Coronary artery (tissue), 2 donors: Measurements from ENCODE around the gene SETD1B.

ENCODE experiments used
- DNase-seq: peaks from one replicate; pipeline ENCODE4 v3.0.0-alpha.2; 2017; ENCODE audit warnings: low spot score
- H3K27ac ChIP-seq, 2 donors: fragments of 200-600 bp; sonication (generic); one replicate each; pipeline ENCODE4 v1.5.1; 2016 to 2019
- H3K4me3 ChIP-seq: fragments of 200-600 bp; sonication (generic); 2 replicates; pipeline ENCODE4 v1.5.1; 2016; ENCODE audit warnings: mild to moderate bottlenecking, moderate library complexity
- CTCF ChIP-seq: fragments of 200-600 bp; sonication (generic); IDR thresholded peaks from one replicate; pipeline ENCODE4 v1.5.1; 2019; ENCODE audit warnings: antibody characterized with exemption

SETD1B gene

GRCh38 chr12:121796855-121797751 lies 6.7 kb upstream of the SETD1B start:
- peak overlapping the region; percentile 94 for H3K4me3 ChIP-seq
- peak overlapping the region; percentile 100 for H3K27ac ChIP-seq
- TF ChIP-seq CTCF, result no peak
- peak; percentile 98 for DNase-seq

- no peak for DNase-seq
These were observed 5.6 kb upstream of the SETD1B start for GRCh38 chr12:121797937-121798786.

GRCh38 chr12:121798787-121799155 lies 5.0 kb upstream of the SETD1B start:
- DNase-seq, result no peak

More at GRCh38 chr12:121797937-121798786, 5.6 kb upstream of the SETD1B start:
- TF ChIP-seq CTCF, result no peak
- Histone ChIP-seq H3K27ac (peak overlapping the region; percentile 100), H3K4me3 (peak overlapping the region; percentile 94)

GRCh38 chr12:121799156-121799841 lies 4.5 kb upstream of the SETD1B start:
- DNase-seq, result no peak
- peak overlapping the region; percentile 94 for H3K4me3 ChIP-seq
- peak overlapping the region; percentile 100 for H3K27ac ChIP-seq
- TF ChIP-seq CTCF, result no peak

More at GRCh38 chr12:121798787-121799155, 5.0 kb upstream of the SETD1B start:
- peak overlapping the region; percentile 94 for H3K4me3 ChIP-seq
- H3K27ac ChIP-seq, result peak overlapping the region; percentile 100
- TF ChIP-seq CTCF, result no peak

GRCh38 chr12:121799842-121800693 lies 3.7 kb upstream of the SETD1B start:
- no peak for TF ChIP-seq CTCF
- Histone ChIP-seq H3K4me3 (peak overlapping the region; percentile 94), H3K27ac (peak overlapping the region; percentile 100)
- DNase-seq, result peak; percentile 93
